ENCODE results near the gene SLC4A1AP.

- TF ChIP-seq EZH2phosphoT487 (conservative IDR thresholded peaks at IDR 0.05; ENCODE audit: low read length) (no peak), CTCF (IDR thresholded peaks at IDR 0.05; ENCODE audit: insufficient read depth, low read length, poor library complexity, severe bottlenecking) (no peak)
Measured at GRCh38 chr2:27709960-27710575, 46.4 kb downstream of the SLC4A1AP start.
